ENCODE results near the gene PPM1B.
"Not testable (repeated sequence)": the region's sequence is repeated elsewhere in the genome, so short reads cannot be mapped to it uniquely, and the experiment has no call there.

Gene PPM1B

DNA sequence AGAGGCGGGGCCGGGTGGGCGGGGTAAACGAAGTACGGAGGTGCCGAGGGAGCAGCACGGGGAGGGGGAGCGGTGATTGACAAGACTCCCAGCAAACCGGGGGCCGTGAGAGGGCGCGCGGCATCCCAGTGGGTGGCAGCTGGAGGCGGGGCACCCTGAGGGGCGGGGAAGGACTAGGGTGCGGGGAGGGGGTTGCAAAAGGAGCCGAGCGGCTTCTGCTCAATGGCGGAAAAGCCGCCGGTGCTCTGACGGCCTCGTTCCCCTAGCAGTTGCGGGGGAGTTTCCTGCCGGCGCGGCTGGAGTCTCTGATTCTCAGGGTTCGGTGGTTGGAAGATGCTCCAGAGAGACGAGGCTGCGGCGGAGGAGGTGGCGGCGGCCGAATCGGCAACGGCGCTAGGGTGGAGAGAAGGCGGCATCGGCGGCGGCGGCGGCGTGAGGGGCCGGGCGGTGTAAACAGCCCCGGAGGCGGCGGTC lies at the start of gene PPM1B:
PPM1B (plus strand) TSS at position 195 of the 474 bp plus-strand sequence. CDS start 32,325 bp downstream, outside the sequence.
- DNase-seq (ENCODE audit: low spot score): no peak

GRCh38 chr2:44119878-44120277 lies 48.8 kb upstream of the PPM1B start:
- no peak for DNase-seq (ENCODE audit: low spot score)

DNA sequence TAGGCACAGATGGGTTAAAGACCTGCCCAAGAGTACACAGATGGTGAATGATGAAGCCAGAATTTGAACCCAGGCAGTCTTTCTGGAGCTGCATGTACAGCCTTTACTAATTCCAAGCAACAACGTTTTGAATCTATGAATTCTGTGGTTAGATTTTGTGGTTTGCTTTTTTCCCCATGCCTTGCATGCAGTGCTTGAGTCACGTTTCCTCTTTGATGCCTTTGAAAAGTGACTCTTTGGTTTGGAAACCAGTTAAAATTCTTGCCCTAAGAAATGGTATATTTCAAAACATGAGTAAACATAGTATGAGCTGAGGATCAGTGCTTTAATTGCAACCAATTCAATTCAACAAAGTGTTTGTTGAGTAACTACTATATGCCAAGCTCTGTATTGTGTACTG lies 48.2 kb upstream of the PPM1B start:
- no peak for DNase-seq (ENCODE audit: low spot score)

- DNase-seq (ENCODE audit: low spot score): no peak
Measured at GRCh38 chr2:44121899-44122298, 46.8 kb upstream of the PPM1B start.

DNA sequence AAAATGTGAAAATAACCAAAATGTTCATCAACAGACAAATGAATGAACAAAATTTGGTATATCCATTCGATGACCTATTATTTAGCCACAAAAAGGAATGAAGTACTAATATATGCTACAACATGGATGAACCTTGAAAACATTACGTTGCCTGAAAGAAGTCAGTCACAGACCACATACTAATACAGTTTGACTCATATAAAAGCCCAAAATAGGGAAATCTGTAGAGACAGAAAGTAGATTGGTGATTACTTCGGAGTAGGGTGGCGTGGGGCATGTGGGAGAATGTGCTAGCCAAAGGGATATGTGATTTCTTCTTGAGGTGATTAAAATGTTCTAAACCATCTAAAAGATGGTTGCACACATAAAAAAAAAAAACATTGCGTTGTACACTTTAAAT lies 44.2 kb upstream of the PPM1B start:
- DNase-seq (ENCODE audit: low spot score): no peak

- DNase-seq (ENCODE audit: low spot score): no peak
Measured at GRCh38 chr2:44126106-44126797, 42.4 kb upstream of the PPM1B start.

DNA sequence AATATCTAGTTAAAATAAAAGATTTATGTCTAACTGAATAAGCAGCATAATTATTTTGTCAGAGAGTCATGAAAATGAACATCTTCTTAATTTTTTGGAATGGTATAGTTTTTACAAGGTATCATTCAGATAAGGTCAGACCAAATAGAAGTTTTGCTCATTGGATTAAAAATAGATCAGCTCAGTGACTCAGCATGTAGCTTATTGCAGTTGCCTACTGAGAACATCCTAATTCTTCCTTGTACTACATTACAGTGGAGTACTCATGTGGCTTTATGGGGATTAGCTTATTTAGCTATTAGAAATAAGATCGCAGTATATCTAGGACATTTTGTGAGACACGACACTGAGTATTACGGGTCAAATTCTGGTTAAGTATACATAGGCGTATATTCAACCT lies 38.2 kb upstream of the PPM1B start:
- DNase-seq (ENCODE audit: low spot score): no peak

DNA sequence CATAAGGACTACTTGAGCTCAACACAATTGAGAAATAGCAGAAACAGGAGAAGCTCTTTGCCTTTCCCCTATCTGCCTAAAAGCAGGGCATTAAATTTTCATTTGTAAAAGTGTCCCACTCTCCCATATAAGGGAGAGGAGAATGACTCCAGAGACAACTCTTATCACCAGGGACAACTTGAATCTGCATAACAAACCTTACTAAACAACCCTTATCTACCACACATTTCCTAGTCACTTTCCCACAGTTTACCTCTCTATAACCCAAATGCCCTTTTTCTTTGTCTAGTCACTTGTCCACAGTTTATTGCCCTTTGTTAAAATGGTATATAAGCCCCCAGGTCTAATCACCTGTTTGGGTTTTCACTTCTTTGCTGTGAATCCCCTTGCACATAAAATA lies 37.5 kb upstream of the PPM1B start:
- DNase-seq (ENCODE audit: low spot score): no peak

- not testable (repeated sequence) for DNase-seq (ENCODE audit: low spot score)
Measured at GRCh38 chr2:44133602-44134001, 35.1 kb upstream of the PPM1B start.

GRCh38 chr2:44134848-44135247 lies 33.8 kb upstream of the PPM1B start:
- no peak for DNase-seq (ENCODE audit: low spot score)

DNA sequence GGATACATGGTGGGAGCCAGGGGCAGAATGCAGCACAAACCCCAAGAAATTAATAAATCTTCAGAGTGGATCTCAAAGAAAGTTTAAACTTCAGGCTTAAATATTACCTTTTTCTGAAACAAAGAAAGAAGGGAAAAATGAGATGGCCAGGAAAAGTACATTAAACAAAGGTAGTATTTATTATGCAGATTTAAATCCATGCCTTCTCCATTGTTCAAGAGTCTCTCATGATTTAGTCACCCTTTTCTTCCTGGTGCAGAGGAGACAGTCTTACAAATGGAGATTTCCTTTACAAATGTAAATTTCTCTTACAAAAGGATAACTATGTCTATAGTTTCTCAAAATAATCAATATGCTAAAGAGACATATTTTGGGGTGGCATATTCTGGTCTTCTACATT lies 33.4 kb upstream of the PPM1B start:
- DNase-seq (ENCODE audit: low spot score): no peak

GRCh38 chr2:44135771-44136170 lies 32.9 kb upstream of the PPM1B start:
- no peak for DNase-seq (ENCODE audit: low spot score)

GRCh38 chr2:44136252-44136651 lies 32.4 kb upstream of the PPM1B start:
- DNase-seq (ENCODE audit: low spot score): no peak

- DNase-seq (ENCODE audit: low spot score): no peak
Measured at GRCh38 chr2:44137048-44137447, 31.6 kb upstream of the PPM1B start.

DNA sequence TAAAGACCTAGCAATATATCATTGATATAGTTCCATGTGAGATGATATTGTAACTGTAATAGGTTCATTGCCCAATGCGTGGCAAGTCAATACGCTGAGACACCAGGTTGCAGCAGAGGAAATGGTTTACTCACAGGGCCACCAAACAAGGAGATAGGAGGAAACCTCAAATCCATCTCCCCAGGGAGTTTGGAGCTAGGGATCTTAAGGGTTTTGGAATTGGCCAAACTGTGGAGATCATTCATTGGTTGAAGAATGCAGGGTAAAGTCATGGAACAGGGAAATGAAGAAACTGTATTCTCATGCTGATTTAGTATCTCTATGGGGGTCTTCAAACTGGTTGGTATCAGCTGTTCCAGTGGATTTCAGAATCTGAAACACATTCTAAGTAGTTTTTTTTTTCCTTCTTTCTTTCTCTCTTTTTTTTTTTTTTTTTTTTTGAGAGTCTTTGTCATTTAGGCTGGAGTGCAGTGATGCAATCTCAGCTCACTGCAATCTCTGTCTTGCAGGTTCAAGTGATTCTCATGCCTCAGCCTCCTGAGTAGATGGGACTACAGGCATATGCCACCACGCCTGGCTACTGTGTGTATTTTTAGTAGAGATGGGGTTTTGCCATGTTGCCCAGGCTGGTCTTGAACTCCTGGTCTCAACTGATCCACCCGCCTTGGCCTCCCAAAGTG lies 30.7 kb upstream of the PPM1B start:
- DNase-seq (ENCODE audit: low spot score): no peak

- DNase-seq (ENCODE audit: low spot score): no peak
Measured at GRCh38 chr2:44139741-44140140, 28.9 kb upstream of the PPM1B start.

- no peak for DNase-seq (ENCODE audit: low spot score)
Measured at GRCh38 chr2:44142306-44142705, 26.4 kb upstream of the PPM1B start.

GRCh38 chr2:44143701-44144100 lies 25.0 kb upstream of the PPM1B start:
- DNase-seq (ENCODE audit: low spot score): no peak

DNA sequence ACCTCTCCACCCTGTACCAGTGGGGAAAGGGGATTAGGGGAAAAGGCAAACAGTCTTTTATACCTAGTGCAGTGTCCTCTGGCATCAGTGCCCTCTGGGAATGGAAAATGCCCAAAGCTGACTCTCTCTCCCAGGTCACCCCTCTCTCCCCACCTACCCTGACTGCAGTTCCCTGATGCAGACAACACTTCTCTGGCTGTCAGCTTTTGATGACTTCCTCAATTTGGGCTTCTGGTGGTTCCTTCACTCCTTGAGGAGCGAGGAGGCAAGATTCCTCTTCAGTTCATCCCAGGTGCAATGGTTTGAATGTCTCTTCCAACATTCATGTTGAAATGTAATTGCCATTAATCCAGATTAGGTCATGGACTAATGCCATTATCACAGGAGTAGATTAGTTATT lies 19.7 kb upstream of the PPM1B start:
- DNase-seq (ENCODE audit: low spot score): no peak

DNA sequence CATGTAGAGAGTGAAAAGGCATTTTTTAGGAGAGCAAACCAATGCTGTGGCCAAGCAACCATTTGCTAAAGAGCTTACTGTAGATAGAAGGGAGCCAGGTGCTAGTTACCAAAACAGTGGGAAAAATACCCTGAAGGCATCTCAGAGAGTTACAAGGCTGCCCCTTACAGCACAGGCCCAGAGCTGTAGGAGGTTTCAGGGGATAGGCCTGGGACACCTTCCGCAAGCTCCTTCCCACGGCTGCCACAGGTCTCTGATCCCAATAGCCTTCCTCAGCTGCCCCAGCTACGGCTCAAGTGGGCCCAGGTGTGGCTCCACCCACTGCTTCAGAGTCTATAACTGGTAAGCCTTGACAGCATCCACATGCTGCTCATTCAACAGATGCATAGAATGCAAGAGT lies 18.2 kb upstream of the PPM1B start:
- no peak for DNase-seq (ENCODE audit: low spot score)

DNA sequence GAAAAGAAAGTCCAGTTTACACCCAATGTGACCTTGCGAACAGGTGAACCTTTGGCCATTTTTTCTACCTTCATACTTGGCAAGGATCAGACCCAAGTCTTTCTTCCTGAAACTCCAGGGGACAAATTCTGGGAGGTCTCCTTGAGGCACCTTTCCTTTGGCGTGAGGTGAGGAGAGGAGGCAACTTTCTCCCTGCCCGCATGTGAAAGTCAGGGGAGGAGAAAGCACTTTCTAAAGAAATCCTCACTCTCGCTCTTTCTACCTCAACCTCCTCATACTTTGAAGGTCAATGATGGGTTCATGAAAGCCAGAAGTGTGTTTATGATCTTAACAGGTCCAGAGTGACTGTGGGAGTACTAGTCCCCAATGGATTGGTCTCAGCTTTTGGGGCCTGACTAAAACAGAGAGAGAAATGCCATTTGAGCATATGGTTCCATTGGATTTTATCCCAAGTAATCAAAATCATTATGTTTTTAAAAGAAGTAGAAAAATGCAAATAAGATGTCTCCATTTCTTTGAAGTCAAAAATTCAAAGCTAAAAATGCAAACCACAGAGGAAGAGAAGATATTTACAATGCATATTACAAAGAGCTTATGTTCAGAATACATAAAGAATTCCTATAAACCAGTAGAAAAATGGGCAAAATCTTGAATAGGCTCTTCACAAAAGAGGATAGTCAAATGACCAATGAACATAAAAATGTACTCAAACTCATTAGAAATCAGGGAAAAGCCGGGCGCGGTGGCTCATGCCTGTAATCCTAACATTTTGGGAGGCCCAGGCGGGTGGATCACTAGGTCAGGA lies 15.6 kb upstream of the PPM1B start:
- no peak for DNase-seq (ENCODE audit: low spot score)

DNA sequence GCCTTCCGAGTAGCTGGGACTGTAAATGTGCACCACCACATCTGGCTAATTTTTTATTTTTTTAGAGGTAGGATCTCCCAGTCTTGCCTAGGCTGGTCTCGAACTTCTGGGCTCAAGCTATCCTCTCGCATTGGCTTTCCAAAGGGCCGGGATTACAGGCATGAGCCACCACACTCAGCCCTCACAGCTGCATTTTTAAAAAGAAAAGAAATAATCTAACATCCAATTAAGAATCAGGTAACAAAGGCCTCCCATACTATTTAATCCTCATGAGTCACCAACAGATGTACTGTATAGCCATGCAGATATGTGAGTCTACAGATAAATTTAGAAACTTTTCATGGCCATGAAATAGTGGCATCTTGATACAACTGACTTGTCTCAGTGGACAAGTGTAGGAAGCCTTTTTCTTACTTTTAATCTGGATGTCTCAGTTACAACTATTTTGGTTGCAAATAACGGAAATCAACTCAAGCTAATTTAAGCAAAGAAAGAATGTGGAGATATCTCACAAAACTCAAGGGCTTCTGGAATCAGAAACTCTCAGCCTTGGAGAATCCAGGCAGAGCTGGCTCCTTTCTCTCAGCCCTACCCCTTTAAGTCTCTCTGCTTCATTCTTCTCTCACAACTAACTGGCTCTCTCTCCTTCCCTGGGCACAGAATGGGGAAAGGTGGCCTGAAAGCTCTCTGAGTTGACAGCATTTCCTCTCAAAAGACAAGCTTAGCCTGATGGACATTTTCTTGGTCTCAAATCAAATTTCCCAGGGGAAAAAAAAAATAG lies 12.8 kb upstream of the PPM1B start:
- no peak for DNase-seq (ENCODE audit: low spot score)

All from germinal center (tissue), 1 donor.